Uterus (tissue), 2 donors: Measurements from ENCODE around the gene HIP1R.

Source experiments
- POLR2A ChIP-seq, 2 donors: fragments of 450-650 bp; IDR thresholded peaks; one replicate each; pipeline ENCODE4 v1.6.1; 2016; ENCODE audit warnings: antibody characterized with exemption in 2 of 2, mild to moderate bottlenecking in 1 of 2, moderate library complexity in 1 of 2
- TF ChIP-seq, protein P1 (sequence below), 4 experiments: fragments of 200-600 bp in 2 of 4; fragments of 450-650 bp in 2 of 4; sonication (generic) in 2 of 4; IDR thresholded peaks; one replicate each; pipeline ENCODE4 v1.5.1; 2016 to 2019; ENCODE audit warnings: antibody characterized with exemption in 4 of 4, mild to moderate bottlenecking in 2 of 4, moderate library complexity in 1 of 4

- TF ChIP-seq, protein P1, sequence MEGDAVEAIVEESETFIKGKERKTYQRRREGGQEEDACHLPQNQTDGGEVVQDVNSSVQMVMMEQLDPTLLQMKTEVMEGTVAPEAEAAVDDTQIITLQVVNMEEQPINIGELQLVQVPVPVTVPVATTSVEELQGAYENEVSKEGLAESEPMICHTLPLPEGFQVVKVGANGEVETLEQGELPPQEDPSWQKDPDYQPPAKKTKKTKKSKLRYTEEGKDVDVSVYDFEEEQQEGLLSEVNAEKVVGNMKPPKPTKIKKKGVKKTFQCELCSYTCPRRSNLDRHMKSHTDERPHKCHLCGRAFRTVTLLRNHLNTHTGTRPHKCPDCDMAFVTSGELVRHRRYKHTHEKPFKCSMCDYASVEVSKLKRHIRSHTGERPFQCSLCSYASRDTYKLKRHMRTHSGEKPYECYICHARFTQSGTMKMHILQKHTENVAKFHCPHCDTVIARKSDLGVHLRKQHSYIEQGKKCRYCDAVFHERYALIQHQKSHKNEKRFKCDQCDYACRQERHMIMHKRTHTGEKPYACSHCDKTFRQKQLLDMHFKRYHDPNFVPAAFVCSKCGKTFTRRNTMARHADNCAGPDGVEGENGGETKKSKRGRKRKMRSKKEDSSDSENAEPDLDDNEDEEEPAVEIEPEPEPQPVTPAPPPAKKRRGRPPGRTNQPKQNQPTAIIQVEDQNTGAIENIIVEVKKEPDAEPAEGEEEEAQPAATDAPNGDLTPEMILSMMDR (IDR thresholded peaks at IDR 0.05): no peak
- no peak for TF ChIP-seq POLR2A (IDR thresholded peaks at IDR 0.05)
These were observed 38.3 kb downstream of the HIP1R start for GRCh38 chr12:122873540-122873939.
